ENCODE measurements around the gene BUB1B. TPM values are rescaled to one million over a fixed set of nuclear protein-coding genes. Genes with fewer than 3 reads are reported as not detected.
A peak's percentile ranks its signal among the peaks of the same experiment; 100 is the strongest.

The BUB1B gene
- total and polyA plus RNA-seq, 9 of the 15 experiments (the other 6 are each of a cell fraction or from before 2014, with no cell fraction given): 28.7 to 113 (median 82.2) TPM

DNA sequence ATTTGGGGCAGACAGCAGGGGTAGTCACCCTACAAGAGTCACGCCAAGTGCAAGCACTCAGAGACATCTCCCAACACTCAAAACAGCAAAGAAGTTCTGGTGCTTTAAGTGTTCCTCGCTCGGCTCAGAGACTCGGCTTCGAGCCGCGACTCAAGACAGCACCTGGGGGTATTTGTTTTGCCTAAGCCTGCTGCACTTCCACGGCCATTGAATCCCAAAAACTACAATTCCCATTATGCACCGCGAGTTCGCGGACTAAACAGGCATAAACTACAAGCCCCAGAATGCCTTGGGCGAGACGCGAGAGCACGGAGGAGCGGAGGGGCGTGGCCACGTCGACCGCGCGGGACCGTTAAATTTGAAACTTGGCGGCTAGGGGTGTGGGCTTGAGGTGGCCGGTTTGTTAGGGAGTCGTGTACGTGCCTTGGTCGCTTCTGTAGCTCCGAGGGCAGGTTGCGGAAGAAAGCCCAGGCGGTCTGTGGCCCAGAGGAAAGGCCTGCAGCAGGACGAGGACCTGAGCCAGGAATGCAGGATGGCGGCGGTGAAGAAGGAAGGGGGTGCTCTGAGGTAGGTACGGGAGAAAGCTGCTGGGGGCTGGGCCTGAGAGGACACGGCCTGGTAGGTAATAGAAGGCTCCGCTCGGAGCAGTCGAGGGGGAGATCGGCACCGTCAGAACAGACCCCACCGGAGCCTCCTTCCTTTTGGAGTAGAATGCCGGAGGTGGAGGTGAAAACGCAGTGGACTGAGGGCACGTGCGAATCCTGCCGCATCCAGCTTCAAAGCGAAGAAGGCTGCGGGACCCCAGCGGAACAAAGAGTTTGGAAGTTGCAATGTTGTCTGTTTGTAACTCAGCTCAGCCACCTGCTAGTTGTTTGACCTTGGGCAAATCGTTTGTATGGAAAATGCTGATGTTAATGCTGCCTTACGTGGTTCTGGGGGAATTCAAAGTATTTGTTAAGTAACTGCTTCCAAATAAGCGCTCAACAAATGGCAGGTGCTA, at the start of gene BUB1B (continued):
- TF ChIP-seq, protein P1, sequence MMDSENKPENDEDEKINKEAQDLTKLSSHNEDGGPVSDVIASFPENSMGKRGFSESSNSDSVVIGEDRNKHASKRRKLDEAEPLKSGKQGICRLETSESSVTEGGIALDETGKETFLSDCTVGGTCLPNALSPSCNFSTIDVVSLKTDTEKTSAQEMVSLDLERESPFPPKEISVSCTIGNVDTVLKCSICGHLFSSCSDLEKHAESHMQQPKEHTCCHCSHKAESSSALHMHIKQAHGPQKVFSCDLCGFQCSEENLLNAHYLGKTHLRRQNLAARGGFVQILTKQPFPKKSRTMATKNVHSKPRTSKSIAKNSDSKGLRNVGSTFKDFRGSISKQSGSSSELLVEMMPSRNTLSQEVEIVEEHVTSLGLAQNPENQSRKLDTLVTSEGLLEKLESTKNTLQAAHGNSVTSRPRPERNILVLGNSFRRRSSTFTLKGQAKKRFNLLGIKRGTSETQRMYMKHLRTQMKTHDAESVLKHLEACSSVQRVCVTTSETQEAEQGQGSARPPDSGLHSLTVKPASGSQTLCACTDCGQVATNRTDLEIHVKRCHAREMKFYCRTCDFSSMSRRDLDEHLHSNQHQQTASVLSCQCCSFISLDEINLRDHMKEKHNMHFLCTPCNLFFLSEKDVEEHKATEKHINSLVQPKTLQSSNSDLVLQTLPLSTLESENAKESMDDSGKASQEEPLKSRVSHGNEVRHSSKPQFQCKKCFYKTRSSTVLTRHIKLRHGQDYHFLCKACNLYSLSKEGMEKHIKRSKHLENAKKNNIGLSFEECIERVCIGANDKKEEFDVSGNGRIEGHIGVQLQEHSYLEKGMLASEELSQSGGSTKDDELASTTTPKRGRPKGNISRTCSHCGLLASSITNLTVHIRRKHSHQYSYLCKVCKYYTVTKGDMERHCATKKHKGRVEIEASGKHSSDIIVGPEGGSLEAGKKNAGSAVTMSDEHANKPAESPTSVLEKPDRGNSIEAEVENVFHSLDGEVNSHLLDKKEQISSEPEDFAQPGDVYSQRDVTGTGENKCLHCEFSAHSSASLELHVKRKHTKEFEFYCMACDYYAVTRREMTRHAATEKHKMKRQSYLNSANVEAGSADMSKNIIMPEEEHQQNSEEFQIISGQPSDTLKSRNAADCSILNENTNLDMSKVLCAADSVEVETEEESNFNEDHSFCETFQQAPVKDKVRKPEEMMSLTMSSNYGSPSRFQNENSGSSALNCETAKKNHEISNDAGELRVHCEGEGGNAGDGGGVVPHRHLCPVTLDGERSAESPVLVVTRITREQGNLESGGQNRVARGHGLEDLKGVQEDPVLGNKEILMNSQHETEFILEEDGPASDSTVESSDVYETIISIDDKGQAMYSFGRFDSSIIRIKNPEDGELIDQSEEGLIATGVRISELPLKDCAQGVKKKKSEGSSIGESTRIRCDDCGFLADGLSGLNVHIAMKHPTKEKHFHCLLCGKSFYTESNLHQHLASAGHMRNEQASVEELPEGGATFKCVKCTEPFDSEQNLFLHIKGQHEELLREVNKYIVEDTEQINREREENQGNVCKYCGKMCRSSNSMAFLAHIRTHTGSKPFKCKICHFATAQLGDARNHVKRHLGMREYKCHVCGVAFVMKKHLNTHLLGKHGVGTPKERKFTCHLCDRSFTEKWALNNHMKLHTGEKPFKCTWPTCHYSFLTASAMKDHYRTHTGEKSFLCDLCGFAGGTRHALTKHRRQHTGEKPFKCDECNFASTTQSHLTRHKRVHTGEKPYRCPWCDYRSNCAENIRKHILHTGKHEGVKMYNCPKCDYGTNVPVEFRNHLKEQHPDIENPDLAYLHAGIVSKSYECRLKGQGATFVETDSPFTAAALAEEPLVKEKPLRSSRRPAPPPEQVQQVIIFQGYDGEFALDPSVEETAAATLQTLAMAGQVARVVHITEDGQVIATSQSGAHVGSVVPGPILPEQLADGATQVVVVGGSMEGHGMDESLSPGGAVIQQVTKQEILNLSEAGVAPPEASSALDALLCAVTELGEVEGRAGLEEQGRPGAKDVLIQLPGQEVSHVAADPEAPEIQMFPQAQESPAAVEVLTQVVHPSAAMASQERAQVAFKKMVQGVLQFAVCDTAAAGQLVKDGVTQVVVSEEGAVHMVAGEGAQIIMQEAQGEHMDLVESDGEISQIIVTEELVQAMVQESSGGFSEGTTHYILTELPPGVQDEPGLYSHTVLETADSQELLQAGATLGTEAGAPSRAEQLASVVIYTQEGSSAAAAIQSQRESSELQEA (IDR thresholded peaks at IDR 0.05; ENCODE audit: low read depth): no peak
- TF ChIP-seq, protein P2, sequence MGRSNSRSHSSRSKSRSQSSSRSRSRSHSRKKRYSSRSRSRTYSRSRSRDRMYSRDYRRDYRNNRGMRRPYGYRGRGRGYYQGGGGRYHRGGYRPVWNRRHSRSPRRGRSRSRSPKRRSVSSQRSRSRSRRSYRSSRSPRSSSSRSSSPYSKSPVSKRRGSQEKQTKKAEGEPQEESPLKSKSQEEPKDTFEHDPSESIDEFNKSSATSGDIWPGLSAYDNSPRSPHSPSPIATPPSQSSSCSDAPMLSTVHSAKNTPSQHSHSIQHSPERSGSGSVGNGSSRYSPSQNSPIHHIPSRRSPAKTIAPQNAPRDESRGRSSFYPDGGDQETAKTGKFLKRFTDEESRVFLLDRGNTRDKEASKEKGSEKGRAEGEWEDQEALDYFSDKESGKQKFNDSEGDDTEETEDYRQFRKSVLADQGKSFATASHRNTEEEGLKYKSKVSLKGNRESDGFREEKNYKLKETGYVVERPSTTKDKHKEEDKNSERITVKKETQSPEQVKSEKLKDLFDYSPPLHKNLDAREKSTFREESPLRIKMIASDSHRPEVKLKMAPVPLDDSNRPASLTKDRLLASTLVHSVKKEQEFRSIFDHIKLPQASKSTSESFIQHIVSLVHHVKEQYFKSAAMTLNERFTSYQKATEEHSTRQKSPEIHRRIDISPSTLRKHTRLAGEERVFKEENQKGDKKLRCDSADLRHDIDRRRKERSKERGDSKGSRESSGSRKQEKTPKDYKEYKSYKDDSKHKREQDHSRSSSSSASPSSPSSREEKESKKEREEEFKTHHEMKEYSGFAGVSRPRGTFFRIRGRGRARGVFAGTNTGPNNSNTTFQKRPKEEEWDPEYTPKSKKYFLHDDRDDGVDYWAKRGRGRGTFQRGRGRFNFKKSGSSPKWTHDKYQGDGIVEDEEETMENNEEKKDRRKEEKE (IDR thresholded peaks at IDR 0.05; ENCODE audit: borderline replicate concordance in 1 of 2, control insufficient read depth in 1 of 2, low read depth in 2 of 2, low read length in 1 of 2): no peak
- TF ChIP-seq NRF1 (conservative IDR thresholded peaks at IDR 0.05 in 1 of 2, IDR thresholded peaks at IDR 0.05 in 1 of 2) (peak; percentile 54 to 65), NR4A1 (CRISPR knock-in tag; IDR thresholded peaks at IDR 0.05) (no peak), NR4A1 (tag; IDR thresholded peaks at IDR 0.05) (peak; percentile 77), KDM5B (IDR thresholded peaks at IDR 0.05; ENCODE audit: insufficient replicate concordance, low read depth, low read length) (peak; percentile 73), ZNF347 (CRISPR knock-in tag; IDR thresholded peaks at IDR 0.05; ENCODE audit: low read depth) (no peak), CXXC5 (CRISPR knock-in tag; IDR thresholded peaks at IDR 0.05) (peak; percentile 99), RNF2 (IDR thresholded peaks at IDR 0.05) (peak; percentile 90; the same call in 1 of the 2 replicates)
- TF ChIP-seq, protein P3, sequence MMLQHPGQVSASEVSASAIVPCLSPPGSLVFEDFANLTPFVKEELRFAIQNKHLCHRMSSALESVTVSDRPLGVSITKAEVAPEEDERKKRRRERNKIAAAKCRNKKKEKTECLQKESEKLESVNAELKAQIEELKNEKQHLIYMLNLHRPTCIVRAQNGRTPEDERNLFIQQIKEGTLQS (IDR thresholded peaks at IDR 0.05): no peak
- TF ChIP-seq, protein P3 (CRISPR knock-in tag; conservative IDR thresholded peaks at IDR 0.05): peak; percentile 61; the same call in 1 of the 2 replicates
- TF ChIP-seq, protein P4, sequence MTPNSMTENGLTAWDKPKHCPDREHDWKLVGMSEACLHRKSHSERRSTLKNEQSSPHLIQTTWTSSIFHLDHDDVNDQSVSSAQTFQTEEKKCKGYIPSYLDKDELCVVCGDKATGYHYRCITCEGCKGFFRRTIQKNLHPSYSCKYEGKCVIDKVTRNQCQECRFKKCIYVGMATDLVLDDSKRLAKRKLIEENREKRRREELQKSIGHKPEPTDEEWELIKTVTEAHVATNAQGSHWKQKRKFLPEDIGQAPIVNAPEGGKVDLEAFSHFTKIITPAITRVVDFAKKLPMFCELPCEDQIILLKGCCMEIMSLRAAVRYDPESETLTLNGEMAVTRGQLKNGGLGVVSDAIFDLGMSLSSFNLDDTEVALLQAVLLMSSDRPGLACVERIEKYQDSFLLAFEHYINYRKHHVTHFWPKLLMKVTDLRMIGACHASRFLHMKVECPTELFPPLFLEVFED (CRISPR knock-in tag; conservative IDR thresholded peaks at IDR 0.05): peak; percentile 31; the same call in 1 of the 2 replicates

Measured in K562 (cell line).